HG02840 (cell line): ENCODE data around the gene CT45A10.
"Not testable (repeated sequence)": the region's sequence is repeated elsewhere in the genome, so short reads cannot be mapped to it uniquely, and the experiment has no call there.

ENCODE experiments used
- ATAC-seq: cut with Tn5 transposase; IDR thresholded peaks from one replicate; pipeline ENCODE4 v1.9.1; 2021; ENCODE audit warnings: mild to moderate bottlenecking, moderate library complexity, moderate number of reproducible peaks; ENCODE audit not compliant: unreplicated experiment, low FRiP score

Gene CT45A10, protein sequence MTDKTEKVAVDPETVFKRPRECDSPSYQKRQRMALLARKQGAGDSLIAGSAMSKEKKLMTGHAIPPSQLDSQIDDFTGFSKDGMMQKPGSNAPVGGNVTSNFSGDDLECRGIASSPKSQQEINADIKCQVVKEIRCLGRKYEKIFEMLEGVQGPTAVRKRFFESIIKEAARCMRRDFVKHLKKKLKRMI

DNA sequence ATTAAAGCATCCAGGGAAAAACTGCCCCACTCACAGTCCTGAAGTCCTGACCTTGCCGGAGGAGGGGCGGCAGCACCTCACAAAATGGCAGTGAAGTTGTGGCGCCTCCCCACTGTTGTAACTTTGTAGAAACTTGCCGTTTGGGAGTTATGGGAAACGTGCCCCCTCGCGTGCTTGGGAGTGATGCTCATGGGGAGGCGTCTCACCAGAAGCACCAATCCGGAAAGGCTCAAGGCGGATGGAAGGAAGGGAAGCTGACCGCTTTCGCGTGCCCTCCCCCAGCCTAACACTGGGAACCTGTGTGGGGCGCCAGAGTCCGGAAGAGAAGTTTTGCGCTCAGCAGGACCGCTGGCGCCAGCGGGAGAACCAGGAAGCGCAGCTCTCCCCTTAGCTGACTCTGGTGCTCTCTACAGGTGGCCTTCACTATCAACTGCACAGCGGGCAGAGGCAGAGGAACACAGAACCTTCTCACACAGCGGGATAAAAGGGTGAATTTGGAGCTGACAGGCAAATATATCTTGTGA, at the start of gene CT45A10, which contains the start of gene SAGE1:
CT45A10 (minus strand) TSS at position 151 of the 524 bp plus-strand sequence. CDS start 8,100 bp downstream, outside the sequence.
SAGE1 (plus strand) TSS at position 423 of the 524 bp plus-strand sequence. CDS start 2,527 bp downstream, outside the sequence.
- no peak for ATAC-seq

DNA sequence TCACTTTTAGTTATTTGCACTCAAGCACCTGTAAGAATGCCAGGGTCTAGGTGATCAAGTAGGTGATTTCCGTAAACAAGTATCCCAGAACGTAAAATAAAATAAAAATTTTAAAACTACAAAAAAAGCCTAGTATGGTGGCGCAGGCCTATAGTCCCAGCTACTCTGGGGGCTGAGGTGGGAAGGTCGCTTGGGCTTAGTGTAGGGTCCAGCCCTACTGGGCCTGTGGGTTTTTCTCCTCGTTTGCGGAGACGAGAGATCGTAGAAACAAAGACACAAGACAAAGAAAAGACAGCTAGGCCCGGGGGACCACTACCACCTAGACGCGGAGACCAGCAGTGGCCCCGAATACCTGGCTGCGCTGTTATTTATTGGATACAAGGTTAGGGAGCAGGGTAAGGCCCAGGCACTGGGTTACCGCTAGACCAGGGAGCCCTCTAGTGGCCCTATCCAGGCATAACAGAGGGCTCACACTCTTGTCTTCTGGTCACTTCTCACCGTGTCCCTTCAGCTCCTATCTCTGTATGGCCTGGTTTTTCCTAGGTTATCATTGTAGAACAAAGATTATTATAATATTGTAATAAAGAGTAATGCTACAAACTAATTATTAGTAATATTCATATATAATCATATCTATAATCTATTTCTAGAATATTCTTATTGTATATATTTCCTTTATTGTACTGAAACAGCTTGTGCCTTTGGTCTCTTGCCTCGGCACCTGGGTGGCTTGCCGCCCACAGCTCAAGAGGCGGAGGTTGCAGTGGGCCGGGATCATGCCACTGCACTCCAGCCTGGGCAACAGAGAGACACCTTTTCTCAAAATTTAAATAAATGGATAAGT, 38.6 kb upstream of the CT45A10 start:
- no peak for ATAC-seq

DNA sequence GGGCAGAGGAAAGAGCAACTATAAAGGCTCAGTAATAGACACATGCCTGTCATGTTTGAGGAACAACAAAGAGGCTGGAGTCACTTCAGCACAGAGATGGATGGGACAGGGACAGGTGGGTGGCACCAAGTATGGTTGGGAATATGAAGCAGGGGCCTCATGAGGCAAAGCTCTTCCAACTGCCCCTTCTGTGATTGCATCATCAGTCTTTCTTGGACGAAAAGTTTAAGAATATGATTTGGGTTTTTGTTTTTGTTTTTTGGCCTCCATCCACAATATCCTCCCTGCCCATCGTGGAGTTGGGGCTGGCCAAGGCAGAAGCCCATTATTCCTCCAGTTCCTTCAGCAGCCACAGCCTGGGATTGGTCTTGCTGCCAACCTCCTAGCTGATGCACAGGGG, 34.7 kb upstream of the CT45A10 start:
- no peak for ATAC-seq

DNA sequence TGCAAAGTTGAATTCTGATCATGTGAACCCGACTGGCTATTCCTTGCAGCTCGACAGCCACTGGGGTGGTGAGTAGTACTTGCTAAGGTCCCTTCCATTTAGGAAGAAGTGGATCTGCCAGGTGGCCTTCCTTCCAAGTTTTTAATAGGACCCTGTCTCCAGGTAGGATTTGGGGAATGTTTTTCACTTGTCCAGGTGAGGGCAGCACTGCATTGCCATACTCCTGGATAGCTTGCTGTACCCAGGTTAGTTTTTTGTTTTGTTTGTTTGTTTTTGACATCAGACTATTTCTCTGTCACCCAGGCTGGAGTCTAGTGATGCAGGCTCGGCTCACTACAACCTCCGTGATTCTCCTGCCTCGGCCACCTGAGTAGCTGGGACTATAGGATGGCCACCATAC, 30.1 kb upstream of the CT45A10 start:
- ATAC-seq, result no peak

DNA sequence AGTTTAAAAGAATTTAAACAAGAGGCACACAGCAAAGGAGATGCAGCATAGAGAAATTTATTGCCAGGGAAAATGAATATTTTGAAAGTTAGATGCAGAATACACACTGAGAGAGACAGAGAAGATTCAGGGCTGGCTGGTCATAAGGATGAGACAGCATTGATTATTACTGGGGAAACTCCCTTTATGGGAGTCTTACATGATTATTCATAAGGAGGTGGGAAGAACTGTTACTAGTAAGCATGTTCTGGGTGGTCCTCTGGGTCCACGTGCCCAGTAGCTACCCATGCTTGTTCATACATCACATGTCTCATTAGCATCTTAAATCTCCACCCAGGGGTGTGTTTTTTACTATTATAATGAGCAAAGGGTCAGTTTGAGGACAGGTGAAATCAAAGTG, 27.3 kb upstream of the CT45A10 start:
- not testable (repeated sequence) for ATAC-seq

DNA sequence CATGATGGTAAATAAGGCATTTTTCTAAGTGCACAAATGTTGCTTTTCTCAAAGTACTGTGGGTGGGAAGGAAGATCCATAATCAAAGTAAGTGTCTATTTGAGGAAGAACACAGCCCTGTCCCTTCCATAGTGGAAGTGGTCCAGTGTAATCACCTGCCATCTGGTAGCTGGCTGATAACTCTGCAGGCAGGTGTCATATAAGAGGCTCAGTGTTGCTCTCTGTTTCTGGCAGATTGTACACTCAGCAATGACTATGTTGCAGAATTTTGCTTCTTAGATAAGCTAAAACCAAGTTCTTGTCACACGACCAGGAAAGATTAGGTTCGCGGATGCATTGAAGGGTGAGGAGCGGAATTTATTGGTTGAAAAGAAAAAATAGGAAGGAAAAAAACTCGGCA, 21.2 kb upstream of the CT45A10 start:
- no peak for ATAC-seq

DNA sequence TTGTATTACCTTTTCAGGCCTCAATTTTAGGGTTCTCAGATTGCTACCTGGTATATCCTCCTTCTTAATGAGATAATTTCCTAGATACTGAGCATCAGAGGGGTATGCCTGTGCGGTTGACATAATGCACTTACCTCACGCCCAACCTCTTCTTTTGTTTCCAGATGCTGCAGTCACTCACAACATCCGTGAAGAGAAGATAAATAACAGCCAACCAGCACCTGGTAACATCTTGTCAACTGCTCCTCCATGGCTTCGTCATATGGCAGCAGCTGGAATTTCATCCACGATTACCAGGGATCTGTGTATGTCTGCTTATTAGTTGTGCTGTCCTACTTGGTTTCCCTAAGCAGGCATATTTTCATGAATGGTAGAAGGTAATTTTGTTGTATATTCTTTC, 17.0 kb upstream of the CT45A10 start:
- no peak for ATAC-seq

DNA sequence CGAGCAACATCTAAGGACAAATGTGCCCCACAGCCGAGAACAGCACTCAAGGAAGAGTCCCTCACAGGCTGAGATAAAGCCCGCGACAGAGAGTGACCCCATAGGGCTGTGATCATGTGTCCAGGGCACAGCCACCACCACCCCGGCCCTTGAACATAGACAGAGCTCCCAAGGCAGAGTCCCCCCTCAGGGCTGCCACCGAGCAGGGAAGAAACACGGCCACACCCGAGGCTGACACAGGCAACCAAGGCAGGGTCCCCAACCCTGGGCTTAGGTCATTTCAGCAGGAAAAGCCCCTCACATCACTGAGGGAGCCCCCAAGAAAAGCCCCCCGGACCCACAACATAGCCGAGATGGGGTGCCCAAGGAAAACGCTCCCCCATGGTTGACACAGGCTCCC, 463 bp downstream of the CT45A10 start:
- no peak for ATAC-seq

DNA sequence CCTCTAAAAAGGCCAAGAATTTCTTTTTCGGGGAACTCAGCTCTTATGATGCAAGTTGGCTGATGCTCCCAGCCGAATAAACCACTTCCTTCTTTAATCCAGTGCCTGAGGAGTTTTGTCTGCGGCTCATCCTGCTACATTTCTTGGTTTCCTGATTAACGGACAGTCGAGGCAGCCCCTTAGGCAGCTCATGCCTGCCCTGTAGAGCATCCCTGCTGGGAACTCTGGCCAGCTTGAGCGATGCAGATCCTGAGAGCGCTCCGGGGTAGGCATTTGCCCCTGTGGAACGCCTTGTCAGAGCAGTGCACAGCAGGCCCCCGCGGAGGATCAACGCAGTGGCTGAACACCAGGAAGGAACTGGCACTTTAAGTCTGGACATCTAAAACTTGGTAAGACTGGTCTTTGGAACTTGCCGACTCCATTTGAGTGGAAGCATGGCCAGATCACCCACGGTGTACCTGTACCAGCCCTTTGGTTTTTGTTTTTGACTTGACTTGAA, 3.1 kb downstream of the CT45A10 start:
- no peak for ATAC-seq

DNA sequence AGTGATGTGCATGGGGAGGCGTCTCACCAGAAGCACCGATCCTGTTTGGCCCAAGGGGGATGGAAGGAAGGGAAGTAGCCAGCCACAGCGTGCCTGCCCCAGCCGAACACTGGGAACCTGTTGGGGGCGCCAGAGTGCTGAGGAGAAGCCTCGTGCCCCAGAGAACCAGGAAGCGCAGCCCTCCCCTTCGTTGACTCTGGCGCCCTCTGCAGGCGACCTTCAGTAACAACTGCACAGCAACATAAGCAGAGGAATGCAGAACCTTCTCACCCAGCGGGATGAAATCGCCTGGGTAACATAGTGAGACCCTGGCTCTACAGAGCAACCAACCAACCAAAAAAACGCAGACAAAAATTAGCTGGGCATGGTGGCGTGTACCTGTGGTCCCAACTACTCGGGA, 4.3 kb downstream of the CT45A10 start:
- not testable (repeated sequence) for ATAC-seq

DNA sequence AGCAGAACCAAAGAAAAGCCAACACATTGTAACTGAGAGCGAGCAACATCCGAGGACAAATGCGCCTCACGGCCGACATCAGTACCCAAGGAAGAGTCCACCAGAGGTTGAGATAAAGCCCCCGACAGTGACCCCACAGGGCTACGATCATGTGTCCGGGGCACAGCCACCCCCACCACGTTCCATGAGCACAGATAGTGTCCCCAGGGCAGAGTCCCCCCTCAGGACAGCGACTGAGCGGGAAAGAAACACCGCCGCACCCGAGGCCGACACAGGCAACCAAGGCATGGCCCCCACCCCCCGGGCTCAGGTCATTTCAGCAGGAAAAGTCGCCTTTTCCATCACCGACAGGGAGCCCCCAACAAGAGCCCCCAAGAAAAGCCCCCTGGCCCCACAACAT, 5.0 kb downstream of the CT45A10 start:
- not testable (repeated sequence) for ATAC-seq

DNA sequence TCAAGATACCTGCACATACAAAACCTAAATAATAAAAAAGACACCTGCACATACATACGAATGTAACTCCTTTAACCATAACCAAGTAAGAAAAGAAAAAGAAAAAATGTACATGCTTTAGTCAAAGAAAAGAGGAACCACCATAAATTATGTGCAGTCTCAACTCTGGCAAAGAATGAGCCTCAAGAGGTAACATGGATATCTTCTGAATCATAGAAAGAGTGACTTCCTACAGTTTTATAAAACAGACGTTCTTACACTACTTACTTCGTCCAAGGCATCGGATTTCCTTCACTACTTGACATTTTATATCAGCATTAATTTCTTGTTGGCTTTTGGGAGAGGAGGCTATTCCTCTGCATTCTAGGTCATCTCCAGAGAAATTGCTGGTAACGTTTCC, 10.5 kb downstream of the CT45A10 start:
- not testable (repeated sequence) for ATAC-seq

DNA sequence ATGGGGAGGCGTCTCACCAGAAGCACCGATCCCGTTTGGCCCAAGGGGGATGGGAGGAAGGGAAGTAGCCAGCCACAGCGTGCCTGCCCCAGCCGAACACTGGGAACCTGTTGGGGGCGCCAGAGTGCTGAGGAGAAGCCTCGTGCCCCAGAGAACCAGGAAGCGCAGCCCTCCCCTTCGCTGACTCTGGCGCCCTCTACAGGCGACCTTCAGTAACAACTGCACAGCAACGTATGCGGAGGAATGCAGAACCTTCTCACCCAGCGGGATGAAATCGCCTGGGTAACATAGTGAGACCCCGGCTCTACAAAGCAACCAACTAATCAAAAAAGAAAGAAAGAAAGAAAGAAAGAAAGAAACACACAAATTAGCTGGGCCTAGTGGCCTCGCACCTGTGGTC, 21.5 kb downstream of the CT45A10 start, which contains the start of gene CT45A9:
CT45A9 (minus strand) TSS at position 101 of the 400 bp plus-strand sequence. CDS start 3,751 bp downstream, outside the sequence.
- not testable (repeated sequence) for ATAC-seq

DNA sequence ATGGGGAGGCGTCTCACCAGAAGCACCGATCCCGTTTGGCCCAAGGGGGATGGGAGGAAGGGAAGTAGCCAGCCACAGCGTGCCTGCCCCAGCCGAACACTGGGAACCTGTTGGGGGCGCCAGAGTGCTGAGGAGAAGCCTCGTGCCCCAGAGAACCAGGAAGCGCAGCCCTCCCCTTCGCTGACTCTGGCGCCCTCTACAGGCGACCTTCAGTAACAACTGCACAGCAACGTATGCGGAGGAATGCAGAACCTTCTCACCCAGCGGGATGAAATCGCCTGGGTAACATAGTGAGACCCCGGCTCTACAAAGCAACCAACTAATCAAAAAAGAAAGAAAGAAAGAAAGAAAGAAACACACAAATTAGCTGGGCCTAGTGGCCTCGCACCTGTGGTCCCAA, 38.8 kb downstream of the CT45A10 start, which contains the start of gene CT45A8:
CT45A8 (minus strand) TSS at position 101 of the 400 bp plus-strand sequence. CDS start 3,755 bp downstream, outside the sequence.
- not testable (repeated sequence) for ATAC-seq

DNA sequence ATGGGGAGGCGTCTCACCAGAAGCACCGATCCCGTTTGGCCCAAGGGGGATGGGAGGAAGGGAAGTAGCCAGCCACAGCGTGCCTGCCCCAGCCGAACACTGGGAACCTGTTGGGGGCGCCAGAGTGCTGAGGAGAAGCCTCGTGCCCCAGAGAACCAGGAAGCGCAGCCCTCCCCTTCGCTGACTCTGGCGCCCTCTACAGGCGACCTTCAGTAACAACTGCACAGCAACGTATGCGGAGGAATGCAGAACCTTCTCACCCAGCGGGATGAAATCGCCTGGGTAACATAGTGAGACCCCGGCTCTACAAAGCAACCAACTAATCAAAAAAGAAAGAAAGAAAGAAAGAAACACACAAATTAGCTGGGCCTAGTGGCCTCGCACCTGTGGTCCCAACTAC, 56.1 kb downstream of the CT45A10 start, which contains the start of gene CT45A7:
CT45A7 (minus strand) TSS at position 101 of the 400 bp plus-strand sequence. CDS start 3,747 bp downstream, outside the sequence.
- not testable (repeated sequence) for ATAC-seq
